GM18867 (cell line): ENCODE measurements around the gene IL24.
"Not testable (repeated sequence)": the region's sequence is repeated elsewhere in the genome, so short reads cannot be mapped to it uniquely, and the experiment has no call there.

Source experiments
- ATAC-seq: cut with Tn5 transposase; IDR thresholded peaks from one replicate; pipeline ENCODE4 v1.9.1; 2021; ENCODE audit warnings: mild to moderate bottlenecking, moderate library complexity; ENCODE audit not compliant: unreplicated experiment

The IL24 gene

GRCh38 chr1:206923961-206924557 lies 26.8 kb downstream of the IL24 start:
- not testable (repeated sequence) for ATAC-seq

GRCh38 chr1:206924592-206925105 lies 27.4 kb downstream of the IL24 start:
- ATAC-seq: peak; percentile 22

DNA sequence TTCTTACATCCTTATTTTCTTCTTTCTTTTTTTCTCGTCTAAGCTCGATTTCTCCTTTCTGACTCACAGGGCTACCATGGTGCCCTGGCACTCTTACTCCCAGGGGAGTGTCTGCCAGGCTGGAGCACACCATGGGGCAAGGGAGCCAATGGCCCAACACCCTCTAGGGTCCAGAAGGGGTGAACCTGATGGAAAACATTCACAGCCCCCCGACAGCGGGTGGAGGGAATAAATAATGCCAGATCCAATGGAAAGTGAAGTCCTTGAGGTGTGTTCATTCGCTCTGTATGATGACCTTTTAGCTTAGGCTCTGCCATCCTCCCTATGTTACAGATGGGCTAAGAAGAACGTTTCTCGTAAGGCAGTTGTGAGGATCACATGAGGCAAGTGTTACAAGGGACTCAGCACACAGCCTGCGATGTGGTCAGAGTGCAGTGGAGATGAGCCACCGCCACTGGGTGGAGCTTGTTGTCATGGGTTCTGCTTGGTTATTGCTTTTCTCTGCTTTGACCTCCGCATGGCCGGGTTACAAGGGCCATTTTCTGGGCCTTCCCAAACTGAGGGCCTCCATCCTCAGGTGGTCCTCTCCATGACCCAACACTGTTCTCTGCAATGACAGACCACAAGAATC lies 28.0 kb downstream of the IL24 start:
- peak; percentile 62 for ATAC-seq

DNA sequence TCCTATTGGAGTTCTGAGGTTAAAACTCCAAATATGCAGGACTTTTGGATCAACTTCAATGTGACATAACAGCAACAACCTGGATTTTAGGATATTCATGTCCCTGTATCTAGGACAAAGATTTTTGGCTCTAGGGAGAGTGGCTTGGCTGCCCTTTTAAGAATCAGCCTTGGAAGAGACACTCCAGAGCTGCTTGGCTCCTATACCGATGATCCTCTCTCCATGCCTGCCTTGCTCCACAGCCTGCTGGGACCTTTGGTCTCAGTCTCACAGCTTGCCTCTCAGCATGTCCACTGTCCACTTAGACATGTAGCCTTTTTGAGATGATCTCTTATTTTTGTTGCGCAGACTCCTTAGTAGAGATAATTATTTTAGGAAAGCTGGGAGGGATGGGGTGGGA lies 29.0 kb downstream of the IL24 start:
- ATAC-seq: no peak

- ATAC-seq: no peak
Observed at GRCh38 chr1:206929524-206929923, 32.3 kb downstream of the IL24 start.

DNA sequence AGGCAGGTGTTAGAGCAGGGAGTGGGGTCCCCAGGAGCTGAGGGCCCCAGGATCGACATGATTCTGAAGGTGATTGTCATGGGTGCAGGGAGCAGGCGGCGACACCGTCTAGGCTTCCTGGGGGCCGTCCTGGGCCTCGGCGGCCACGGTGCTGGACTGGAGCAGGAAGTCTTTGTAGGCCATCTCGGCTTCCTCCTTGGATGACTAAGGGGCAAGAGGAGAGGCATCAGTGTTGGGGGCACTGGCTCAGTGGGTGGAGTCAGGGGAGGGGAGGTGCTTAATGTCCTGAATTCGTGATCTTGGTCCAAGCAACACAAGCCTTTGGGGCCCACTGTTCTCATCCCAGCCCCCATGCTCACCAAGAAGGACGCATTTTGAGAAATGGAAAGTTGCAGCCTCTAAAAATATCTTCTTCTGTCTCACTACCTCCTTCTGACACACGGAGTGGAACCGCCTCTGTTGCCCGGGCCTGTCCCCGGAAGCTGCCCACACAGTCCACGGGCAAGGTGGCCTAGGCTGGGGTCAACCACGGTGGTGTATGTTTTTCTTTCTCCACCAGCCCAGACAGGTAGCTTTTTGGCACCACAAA lies 33.1 kb downstream of the IL24 start:
- peak; percentile 76 for ATAC-seq

- no peak for ATAC-seq
Observed at GRCh38 chr1:206931709-206932108, 34.5 kb downstream of the IL24 start.

GRCh38 chr1:206932177-206932576 lies 34.9 kb downstream of the IL24 start:
- no peak for ATAC-seq

GRCh38 chr1:206933333-206933945 lies 36.2 kb downstream of the IL24 start:
- no peak for ATAC-seq

DNA sequence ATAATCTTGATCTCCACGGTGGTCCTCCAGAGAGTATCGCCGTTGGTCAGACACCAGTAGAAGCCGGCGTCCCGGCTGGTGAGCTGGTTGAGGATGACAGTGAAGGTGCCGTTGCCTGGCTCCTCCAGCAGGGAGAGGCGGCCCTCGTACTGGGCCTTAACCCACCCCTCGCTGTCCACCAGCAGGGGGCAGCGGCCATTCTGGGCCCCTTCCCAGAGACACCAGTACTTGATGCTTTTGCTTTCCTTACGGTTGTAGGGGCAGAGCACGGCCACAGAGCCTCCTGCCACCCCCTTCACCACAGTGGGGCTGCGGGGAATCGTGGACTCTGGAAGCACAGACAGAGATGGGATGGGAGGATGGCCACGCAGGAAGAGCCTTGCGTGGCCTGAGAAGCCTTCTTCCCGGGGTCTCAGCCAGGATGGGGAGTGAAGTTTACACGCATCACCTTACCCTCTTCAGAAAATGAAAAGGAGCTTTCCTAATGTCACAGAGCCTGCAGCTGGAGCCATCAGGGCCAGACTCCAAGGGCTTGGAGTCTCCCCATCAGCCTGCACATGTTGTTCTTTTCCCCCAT lies 38.3 kb downstream of the IL24 start:
- no peak for ATAC-seq

DNA sequence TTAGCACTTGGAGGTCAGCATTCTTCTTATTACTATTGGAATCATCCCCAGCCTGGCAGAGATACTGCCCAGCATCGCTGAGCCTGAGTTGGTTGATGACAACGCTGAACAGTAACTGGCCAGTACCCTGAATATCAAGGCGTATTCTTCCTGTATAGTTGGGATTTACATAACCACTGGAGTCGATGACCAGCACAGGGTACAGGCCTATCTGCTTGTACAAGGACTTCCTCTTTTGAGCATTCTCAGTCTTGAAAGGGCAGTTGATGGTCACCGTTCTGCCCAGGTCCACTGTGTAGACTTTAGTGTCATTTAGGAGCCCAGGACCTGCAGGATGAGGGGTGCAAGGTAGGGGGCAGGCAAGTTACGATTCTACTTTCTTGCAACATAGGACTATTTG lies 40.2 kb downstream of the IL24 start:
- no peak for ATAC-seq

DNA sequence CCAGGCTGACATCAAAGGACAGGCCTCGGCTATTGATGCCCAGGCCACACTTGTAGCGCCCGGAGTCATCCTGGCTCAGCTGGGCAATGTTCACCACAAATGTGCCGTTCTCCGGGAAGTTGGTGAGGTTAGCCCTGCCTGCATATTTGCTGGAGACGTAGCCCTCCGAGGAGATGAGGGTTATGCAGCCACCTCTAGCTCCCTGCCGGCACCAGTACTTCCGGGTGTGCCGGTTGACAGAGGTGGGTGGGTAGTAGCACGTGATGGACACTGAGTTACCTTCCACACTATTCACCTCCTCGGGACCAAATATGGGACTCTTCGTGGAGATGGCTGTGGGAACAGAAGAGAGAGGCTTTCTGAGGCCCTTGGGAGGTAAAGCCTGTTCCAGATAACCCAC lies 41.9 kb downstream of the IL24 start:
- no peak for ATAC-seq

- ATAC-seq: no peak
Observed at GRCh38 chr1:206939841-206940587, 42.8 kb downstream of the IL24 start.

DNA sequence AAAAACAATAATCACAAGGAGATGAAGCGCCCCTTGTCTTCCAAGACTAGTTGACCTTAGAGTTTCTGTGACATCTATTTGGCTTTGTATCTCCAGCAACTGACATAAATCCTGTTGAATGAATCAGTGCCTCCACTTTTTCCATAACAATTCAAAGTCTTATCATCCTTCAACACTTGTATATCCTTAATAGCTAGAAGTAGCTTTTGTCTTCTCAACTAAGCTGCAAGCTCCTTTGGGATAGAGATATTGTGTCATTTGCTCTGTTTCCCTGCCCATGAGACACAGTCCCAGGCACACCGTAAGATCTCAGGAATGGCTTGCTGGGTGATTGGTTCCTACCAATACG lies 43.3 kb downstream of the IL24 start:
- ATAC-seq: no peak

GRCh38 chr1:206941766-206942418 lies 44.6 kb downstream of the IL24 start:
- no peak for ATAC-seq

DNA sequence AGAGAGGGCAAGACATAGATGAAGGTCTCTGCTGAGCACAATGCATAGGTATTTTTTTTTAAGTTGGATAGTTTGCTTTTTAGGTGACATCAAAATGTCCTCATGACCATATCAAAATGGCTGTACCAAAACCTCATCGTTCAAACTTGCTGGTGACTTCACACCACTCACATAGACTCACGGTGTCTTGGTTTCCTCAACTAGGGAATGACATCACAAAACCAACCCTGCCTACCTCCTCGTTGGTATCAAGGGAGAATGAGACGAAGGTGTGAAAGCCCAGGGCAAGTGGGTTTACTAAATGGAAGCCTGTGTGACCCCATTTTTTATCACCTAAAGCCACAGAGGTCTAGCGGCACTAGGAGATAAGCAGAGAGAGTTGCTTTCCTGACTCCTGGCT lies 47.5 kb downstream of the IL24 start:
- ATAC-seq: no peak

DNA sequence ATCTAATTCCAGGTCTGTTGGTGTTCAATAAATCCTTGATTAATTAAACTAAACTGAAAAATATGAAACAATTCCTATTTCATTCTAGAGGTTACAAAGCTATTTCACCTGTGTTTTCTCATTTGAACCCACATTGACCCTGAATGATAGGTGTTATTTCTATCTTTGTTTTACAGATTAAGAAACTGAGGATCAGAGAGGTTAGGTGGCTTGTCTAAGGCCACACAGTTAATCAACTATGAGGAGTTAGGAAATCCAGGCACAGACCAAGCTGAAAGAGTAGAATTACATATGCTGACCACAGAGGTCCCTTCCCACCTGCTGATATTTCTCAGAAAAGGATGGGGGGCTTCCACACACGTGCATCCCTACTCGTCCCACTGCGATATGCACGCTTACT lies 48.5 kb downstream of the IL24 start:
- ATAC-seq: no peak

DNA sequence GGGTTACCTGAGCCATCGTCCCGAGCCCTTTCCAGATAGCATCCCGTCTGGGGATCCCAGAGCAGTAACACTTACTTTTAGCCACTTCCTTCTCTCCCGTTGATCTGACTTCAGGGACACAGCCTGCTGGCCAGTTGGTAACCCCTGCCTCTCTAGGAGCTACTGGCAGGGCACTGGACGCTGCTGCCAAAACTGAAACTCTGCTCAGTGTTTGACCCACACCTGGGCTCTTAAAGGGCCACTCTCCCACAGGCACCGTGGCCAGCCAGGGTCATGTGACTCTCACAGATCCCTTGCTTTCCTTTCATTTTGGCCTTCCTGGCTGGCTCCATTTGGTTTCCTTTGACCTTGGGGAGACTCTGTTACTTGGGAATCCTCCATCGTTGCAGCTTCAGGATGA lies 49.0 kb downstream of the IL24 start, which contains the start of gene PIGR:
PIGR (minus strand) TSS at position 206 of the 400 bp plus-strand sequence. CDS start 5,935 bp downstream, outside the sequence.
- no peak for ATAC-seq

DNA sequence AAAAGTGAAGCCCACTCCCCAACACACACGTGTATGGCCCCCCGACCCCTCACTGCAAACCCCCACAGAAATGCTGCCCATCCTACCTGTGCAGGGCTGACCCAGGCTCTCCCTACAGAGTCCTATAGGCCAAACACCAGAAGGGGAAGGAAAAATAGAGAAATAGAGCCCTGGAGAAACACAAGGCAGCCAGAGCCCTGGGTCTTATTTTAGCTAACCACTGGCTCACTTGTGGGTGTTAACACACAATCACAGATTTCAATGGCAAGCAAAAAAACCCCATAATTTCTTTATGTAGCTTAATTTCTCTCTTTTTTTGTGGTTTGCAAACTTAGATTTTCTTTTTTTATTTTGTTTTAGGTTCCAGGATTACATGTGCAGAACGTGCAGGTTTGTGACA lies 50.0 kb downstream of the IL24 start:
- no peak for ATAC-seq

DNA sequence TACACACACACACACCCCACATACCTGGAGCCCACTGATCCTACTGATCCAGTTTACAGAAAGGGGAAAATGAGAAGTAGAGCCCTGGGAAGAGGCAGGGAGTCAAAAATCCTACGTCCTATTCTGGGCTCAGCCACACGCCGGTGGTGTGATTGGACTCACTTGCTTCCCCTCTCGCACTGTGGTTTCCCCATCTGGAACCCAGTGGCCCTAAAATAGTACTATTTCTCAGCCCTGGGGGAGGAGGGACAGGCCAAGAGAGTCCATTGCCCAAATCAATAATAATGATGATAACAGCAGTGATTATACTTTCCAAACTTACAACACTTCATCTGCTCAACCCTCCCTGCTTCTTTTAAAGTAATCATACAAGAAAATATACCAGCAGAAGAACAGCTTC lies 52.0 kb downstream of the IL24 start:
- no peak for ATAC-seq
